ENCODE data around the gene STK24. TPM values are rescaled to one million over a fixed set of nuclear protein-coding genes. Genes with fewer than 3 reads are reported as not detected.

STK24 gene
- polyA plus RNA-seq, 3 donors = 30.4 to 65.9 (median 52.7) TPM

GRCh38 chr13:98454389-98454881 lies 122.5 kb downstream of the STK24 start:
- 7 to 36% (median 12%) methylated on average over 7 of the region's 7 CpGs for WGBS, 3 donors
- no peak overlapping the region for H3K27ac ChIP-seq (ENCODE audit: low read depth, low read length)

- 65 to 75% (median 65%) methylated on average over 15 of the region's 15 CpGs for WGBS, 3 donors
- H3K27ac ChIP-seq (ENCODE audit: low read depth, low read length) = no peak overlapping the region
Observed at GRCh38 chr13:98452851-98453843, 123.8 kb downstream of the STK24 start.

- WGBS, 3 donors = 77 to 80% (median 79%) methylated on average over 23 of the region's 23 CpGs
- no peak overlapping the region for H3K27ac ChIP-seq (ENCODE audit: low read depth, low read length)
Observed at GRCh38 chr13:98451676-98452470, 125.0 kb downstream of the STK24 start.

GRCh38 chr13:98450539-98451111 lies 126.3 kb downstream of the STK24 start:
- H3K27ac ChIP-seq (ENCODE audit: low read depth, low read length) = no peak overlapping the region
- WGBS, 3 donors = 79 to 82% (median 80%) methylated on average over 14 of the region's 14 CpGs

GRCh38 chr13:98450026-98450425 lies 126.9 kb downstream of the STK24 start:
- WGBS, 3 donors = 57 to 76% (median 69%) methylated on average over 1 of the region's 1 CpG
- no peak overlapping the region for H3K27ac ChIP-seq (ENCODE audit: low read depth, low read length)

GRCh38 chr13:98449273-98449672 lies 127.6 kb downstream of the STK24 start:
- no peak overlapping the region for H3K27ac ChIP-seq (ENCODE audit: low read depth, low read length)

GRCh38 chr13:98448642-98448928 lies 128.3 kb downstream of the STK24 start:
- WGBS, 3 donors = 82 to 94% (median 93%) methylated on average over 5 of the region's 5 CpGs
- H3K27ac ChIP-seq (ENCODE audit: low read depth, low read length) = no peak overlapping the region

More at GRCh38 chr13:98449273-98449672, 127.6 kb downstream of the STK24 start:
- 86 to 95% (median 92%) methylated on average over 16 of the region's 16 CpGs for whole genome bisulfite sequencing, 3 donors

- WGBS, 3 donors = 65 to 76% (median 72%) methylated on average over 28 of the region's 28 CpGs
- H3K27ac ChIP-seq (ENCODE audit: low read depth, low read length) = no peak overlapping the region
Observed at GRCh38 chr13:98447881-98448641, 128.8 kb downstream of the STK24 start.

GRCh38 chr13:98447130-98447529 lies 129.8 kb downstream of the STK24 start:
- H3K27ac ChIP-seq (ENCODE audit: low read depth, low read length) = no peak overlapping the region
- WGBS, 3 donors = 90 to 93% (median 93%) methylated on average over 5 of the region's 5 CpGs

GRCh38 chr13:98446234-98446621 lies 130.7 kb downstream of the STK24 start:
- H3K27ac ChIP-seq (ENCODE audit: low read depth, low read length) = no peak overlapping the region
- WGBS, 3 donors = 91% methylated on average over 11 of the region's 11 CpGs

GRCh38 chr13:98445340-98446233 lies 131.3 kb downstream of the STK24 start:
- H3K27ac ChIP-seq (ENCODE audit: low read depth, low read length) = no peak overlapping the region

GRCh38 chr13:98444381-98444780 lies 132.5 kb downstream of the STK24 start:
- H3K27ac ChIP-seq (ENCODE audit: low read depth, low read length) = no peak overlapping the region
- WGBS, 3 donors = 95 to 96% (median 96%) methylated on average over 16 of the region's 16 CpGs

More at GRCh38 chr13:98445340-98446233, 131.3 kb downstream of the STK24 start:
- 16 to 26% (median 21%) methylated on average over 18 of the region's 18 CpGs for WGBS, 3 donors

- WGBS, 3 donors = 86 to 90% (median 89%) methylated on average over 19 to 21 of the region's 21 CpGs
- no peak overlapping the region for H3K27ac ChIP-seq (ENCODE audit: low read depth, low read length)
Observed at GRCh38 chr13:98443800-98444325, 133.0 kb downstream of the STK24 start.

GRCh38 chr13:98443329-98443728 lies 133.6 kb downstream of the STK24 start:
- 73 to 89% (median 85%) methylated on average over 11 of the region's 11 CpGs for WGBS, 3 donors

GRCh38 chr13:98442391-98443230 lies 134.3 kb downstream of the STK24 start:
- WGBS, 3 donors = 85 to 86% (median 86%) methylated on average over 27 of the region's 27 CpGs
- no peak overlapping the region for H3K27ac ChIP-seq (ENCODE audit: low read depth, low read length)

More at GRCh38 chr13:98443329-98443728, 133.6 kb downstream of the STK24 start:
- no peak overlapping the region for H3K27ac ChIP-seq (ENCODE audit: low read depth, low read length)

- whole genome bisulfite sequencing, 3 donors = 88 to 91% (median 89%) methylated on average over 21 of the region's 21 CpGs
- H3K27ac ChIP-seq (ENCODE audit: low read depth, low read length) = no peak overlapping the region
Observed at GRCh38 chr13:98441056-98441676, 135.7 kb downstream of the STK24 start.

All from adipose tissue (tissue), 3 donors.